Measurements from ENCODE around the gene GNG11. TPM values are rescaled to one million over a fixed set of nuclear protein-coding genes. Genes with fewer than 3 reads are reported as not detected.
"Not testable (repeated sequence)": the region's sequence is repeated elsewhere in the genome, so short reads cannot be mapped to it uniquely, and the experiment has no call there.

Gene GNG11
- total RNA-seq, 1 experiment from 2014 or later, result 7.0 TPM

DNA sequence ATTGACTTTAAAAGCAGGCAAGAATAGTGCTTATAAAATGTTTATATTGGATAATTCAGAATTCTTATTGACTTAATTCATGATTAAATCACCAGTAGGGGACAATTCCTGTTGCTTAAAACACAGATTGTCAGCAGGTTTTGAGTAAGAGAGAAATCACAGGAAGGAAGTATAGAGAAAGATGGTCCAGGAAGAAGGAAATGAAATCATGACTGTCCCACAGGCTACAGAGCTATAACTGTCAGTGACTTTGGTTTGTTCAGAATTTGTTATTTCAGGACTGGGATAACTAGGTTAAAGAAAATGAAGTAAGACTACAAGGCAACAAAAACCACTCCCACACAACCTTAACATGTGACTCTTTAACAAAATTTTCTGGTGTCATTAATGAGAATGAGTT, 8.3 kb upstream of the GNG11 start:
- DNase-seq (ENCODE audit: low read depth, low spot score), result no peak
- Histone ChIP-seq H3K27ac (ENCODE audit: low read length) (no peak overlapping the region), H3K36me3 (ENCODE audit: control insufficient read depth, insufficient read depth, low read length) (no peaks in the 10 kb centered on the region), H3K27me3 (ENCODE audit: control insufficient read depth, insufficient read depth, low read length) (no peaks in the 10 kb centered on the region), H3K4me3 (ENCODE audit: low read depth in 2 of 2, low read length in 2 of 2) (no peak overlapping the region), H3K9me3 (ENCODE audit: control insufficient read depth, insufficient read depth, low read depth, low read length) (no peaks in the 10 kb centered on the region), H3K4me1 (ENCODE audit: control insufficient read depth, insufficient read depth, low read length) (no peaks in the 10 kb centered on the region)
- intact Hi-C loops (cut with micrococcal nuclease; ENCODE audit: unreplicated experiment) (no loop called here), in situ Hi-C loops (cut with HindIII; ENCODE audit: low pct_unique_long_range_greater_than_20kb, low sequenced_read_pairs) (no loop called here)
- no peak for ATAC-seq
- CTCF ChIA-PET, result no interaction called here
- BruUV-seq (replicated peaks), result no TSS peak
- POLR2A ChIA-PET, result no interaction called here
- TF ChIP-seq POLR2AphosphoS5 (IDR thresholded peaks at IDR 0.05; ENCODE audit: low read depth, low read length) (no peak), SIN3A (IDR thresholded peaks at IDR 0.05; ENCODE audit: borderline replicate concordance, insufficient read depth, low read depth, low read length) (no peak), TCF7L2 (IDR thresholded peaks at IDR 0.05; ENCODE audit: low read depth, low read length) (no peak)
- TF ChIP-seq, protein P1, sequence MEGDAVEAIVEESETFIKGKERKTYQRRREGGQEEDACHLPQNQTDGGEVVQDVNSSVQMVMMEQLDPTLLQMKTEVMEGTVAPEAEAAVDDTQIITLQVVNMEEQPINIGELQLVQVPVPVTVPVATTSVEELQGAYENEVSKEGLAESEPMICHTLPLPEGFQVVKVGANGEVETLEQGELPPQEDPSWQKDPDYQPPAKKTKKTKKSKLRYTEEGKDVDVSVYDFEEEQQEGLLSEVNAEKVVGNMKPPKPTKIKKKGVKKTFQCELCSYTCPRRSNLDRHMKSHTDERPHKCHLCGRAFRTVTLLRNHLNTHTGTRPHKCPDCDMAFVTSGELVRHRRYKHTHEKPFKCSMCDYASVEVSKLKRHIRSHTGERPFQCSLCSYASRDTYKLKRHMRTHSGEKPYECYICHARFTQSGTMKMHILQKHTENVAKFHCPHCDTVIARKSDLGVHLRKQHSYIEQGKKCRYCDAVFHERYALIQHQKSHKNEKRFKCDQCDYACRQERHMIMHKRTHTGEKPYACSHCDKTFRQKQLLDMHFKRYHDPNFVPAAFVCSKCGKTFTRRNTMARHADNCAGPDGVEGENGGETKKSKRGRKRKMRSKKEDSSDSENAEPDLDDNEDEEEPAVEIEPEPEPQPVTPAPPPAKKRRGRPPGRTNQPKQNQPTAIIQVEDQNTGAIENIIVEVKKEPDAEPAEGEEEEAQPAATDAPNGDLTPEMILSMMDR (IDR thresholded peaks at IDR 0.05), result no peak

DNA sequence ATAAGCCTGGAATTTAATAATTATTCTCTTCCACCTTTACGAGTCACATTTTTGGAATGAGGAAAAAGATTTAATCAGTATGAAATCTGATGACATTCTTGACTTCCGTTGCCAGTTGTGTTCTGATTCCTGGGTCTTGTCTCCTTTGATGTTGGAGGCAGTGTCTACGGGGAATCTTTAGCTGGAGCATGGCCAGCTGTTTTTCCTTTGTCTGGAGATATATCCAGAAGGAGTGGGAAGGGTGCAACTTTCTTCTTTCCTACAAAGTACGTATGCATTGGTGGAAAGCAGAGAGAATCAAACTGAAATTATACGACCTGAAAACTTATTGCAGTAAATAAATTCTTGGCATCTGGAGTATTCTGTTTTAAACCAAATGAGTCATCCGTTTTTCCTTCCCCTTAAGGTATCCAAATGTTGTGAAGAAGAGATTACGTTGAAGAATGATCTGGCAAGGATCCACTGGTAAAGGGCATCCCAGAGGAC, 6.9 kb upstream of the GNG11 start:
- CTCF ChIA-PET, result no interaction called here
- H3K27ac ChIP-seq (ENCODE audit: low read length), result no peak overlapping the region
- in situ Hi-C loops (cut with HindIII; ENCODE audit: low pct_unique_long_range_greater_than_20kb, low sequenced_read_pairs) (no loop called here), intact Hi-C loops (cut with micrococcal nuclease; ENCODE audit: unreplicated experiment) (no loop called here)
- peak; percentile 64 for TF ChIP-seq TCF7L2 (IDR thresholded peaks at IDR 0.05; ENCODE audit: low read depth, low read length)
- TF ChIP-seq, protein P2, sequence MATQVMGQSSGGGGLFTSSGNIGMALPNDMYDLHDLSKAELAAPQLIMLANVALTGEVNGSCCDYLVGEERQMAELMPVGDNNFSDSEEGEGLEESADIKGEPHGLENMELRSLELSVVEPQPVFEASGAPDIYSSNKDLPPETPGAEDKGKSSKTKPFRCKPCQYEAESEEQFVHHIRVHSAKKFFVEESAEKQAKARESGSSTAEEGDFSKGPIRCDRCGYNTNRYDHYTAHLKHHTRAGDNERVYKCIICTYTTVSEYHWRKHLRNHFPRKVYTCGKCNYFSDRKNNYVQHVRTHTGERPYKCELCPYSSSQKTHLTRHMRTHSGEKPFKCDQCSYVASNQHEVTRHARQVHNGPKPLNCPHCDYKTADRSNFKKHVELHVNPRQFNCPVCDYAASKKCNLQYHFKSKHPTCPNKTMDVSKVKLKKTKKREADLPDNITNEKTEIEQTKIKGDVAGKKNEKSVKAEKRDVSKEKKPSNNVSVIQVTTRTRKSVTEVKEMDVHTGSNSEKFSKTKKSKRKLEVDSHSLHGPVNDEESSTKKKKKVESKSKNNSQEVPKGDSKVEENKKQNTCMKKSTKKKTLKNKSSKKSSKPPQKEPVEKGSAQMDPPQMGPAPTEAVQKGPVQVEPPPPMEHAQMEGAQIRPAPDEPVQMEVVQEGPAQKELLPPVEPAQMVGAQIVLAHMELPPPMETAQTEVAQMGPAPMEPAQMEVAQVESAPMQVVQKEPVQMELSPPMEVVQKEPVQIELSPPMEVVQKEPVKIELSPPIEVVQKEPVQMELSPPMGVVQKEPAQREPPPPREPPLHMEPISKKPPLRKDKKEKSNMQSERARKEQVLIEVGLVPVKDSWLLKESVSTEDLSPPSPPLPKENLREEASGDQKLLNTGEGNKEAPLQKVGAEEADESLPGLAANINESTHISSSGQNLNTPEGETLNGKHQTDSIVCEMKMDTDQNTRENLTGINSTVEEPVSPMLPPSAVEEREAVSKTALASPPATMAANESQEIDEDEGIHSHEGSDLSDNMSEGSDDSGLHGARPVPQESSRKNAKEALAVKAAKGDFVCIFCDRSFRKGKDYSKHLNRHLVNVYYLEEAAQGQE (IDR thresholded peaks at IDR 0.05; ENCODE audit: insufficient read depth in 1 of 2, low read depth in 2 of 2, low read length in 1 of 2), result no peak
- H3K4me3 ChIP-seq (ENCODE audit: low read depth in 2 of 2, low read length in 2 of 2), result no peak overlapping the region
- DNase-seq (ENCODE audit: low read depth, low spot score) (no peak), ATAC-seq (0 out of 2 replicates have a peak, but pooled peaks have one; percentile 45)
- BruUV-seq (replicated peaks), result no TSS peak
- H3K36me3 ChIP-seq (ENCODE audit: control insufficient read depth, insufficient read depth, low read length), result no peaks in the 10 kb centered on the region
- POLR2A ChIA-PET, result no interaction called here
- no peaks in the 10 kb centered on the region for H3K4me1 ChIP-seq (ENCODE audit: control insufficient read depth, insufficient read depth, low read length)
- no peaks in the 10 kb centered on the region for H3K27me3 ChIP-seq (ENCODE audit: control insufficient read depth, insufficient read depth, low read length)
- no peaks in the 10 kb centered on the region for H3K9me3 ChIP-seq (ENCODE audit: control insufficient read depth, insufficient read depth, low read depth, low read length)

DNA sequence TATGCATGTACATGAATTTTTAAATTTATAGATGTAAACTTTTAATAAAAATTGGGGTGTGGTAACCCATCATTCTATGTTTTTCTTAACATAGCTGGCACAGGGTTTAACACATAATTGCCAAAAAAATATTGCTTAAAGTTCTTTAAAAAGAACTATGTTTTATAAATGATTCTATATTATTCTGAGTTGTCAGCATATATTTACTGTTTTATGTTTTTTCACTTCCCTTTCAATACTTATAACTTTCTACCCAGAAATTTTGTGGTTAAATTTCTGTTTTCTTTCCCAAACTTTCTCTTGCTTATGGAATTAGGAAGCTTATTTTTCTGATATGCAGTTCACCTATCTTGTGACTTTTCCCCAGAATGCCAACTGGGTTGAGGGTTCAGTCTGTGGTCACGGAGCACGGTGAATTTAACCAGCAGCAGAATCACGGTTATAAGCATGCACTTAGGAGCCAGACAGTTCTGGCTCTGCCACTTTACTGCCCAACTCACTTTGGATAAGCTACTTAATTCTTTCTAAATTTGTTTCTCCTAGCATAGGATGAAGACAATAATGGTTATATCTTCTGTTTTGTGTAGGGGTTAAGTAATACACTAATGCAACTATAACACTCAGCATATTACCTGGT, 6.2 kb upstream of the GNG11 start:
- in situ Hi-C loops (cut with HindIII; ENCODE audit: low pct_unique_long_range_greater_than_20kb, low sequenced_read_pairs); POLR2A ChIA-PET; H3K4me3 ChIP-seq (ENCODE audit: low read depth in 2 of 2, low read length in 2 of 2); BruUV-seq (replicated peaks); H3K27me3 ChIP-seq (ENCODE audit: control insufficient read depth, insufficient read depth, low read length); DNase-seq (ENCODE audit: low read depth, low spot score); H3K9me3 ChIP-seq (ENCODE audit: control insufficient read depth, insufficient read depth, low read depth, low read length); H3K36me3 ChIP-seq (ENCODE audit: control insufficient read depth, insufficient read depth, low read length); CTCF ChIA-PET; H3K27ac ChIP-seq (ENCODE audit: low read length); intact Hi-C loops (cut with micrococcal nuclease; ENCODE audit: unreplicated experiment); H3K4me1 ChIP-seq (ENCODE audit: control insufficient read depth, insufficient read depth, low read length); ATAC-seq: not testable (repeated sequence)

DNA sequence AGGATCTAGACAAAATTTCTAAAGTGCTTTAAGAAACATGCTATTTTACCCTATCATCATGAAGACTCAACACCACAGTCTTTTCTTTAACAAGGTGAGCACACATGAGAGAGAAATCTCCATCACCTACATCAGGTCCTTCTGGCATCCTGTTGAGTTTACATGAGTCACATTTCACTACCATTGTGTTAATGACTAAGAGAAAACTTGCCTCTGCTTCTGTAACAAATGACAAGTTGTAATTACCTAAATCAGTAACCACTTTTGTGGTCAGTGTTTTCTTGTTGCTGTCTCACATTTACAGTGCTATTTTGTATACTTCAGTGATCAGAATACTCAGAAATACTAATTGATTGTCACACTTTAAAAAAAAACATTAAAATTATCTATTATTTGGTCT, 5.6 kb upstream of the GNG11 start:
- intact Hi-C loops (cut with micrococcal nuclease; ENCODE audit: unreplicated experiment); H3K4me1 ChIP-seq (ENCODE audit: control insufficient read depth, insufficient read depth, low read length); ATAC-seq; in situ Hi-C loops (cut with HindIII; ENCODE audit: low pct_unique_long_range_greater_than_20kb, low sequenced_read_pairs); CTCF ChIA-PET; H3K9me3 ChIP-seq (ENCODE audit: control insufficient read depth, insufficient read depth, low read depth, low read length); H3K27me3 ChIP-seq (ENCODE audit: control insufficient read depth, insufficient read depth, low read length); H3K36me3 ChIP-seq (ENCODE audit: control insufficient read depth, insufficient read depth, low read length); DNase-seq (ENCODE audit: low read depth, low spot score); H3K4me3 ChIP-seq (ENCODE audit: low read depth in 2 of 2, low read length in 2 of 2); BruUV-seq (replicated peaks); H3K27ac ChIP-seq (ENCODE audit: low read length); POLR2A ChIA-PET: not testable (repeated sequence)

DNA sequence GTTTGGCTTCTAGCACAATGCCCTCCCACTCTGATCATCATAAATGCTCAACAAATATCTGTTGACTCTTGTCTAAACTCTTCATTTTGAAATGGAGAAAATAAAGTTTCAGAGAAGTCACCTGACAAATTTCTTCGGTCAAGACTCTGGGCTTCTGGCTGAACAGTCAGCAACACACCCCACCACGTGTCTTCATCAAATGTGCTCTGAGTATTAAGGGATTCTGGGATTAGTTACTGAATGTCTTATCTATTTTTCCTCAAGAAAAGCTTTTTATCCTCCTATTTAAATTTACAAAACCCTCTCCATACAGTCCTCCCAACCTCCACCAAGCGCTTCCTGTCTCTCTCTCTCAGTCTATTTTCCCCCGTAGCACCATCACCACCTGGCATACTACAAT, 5.2 kb upstream of the GNG11 start:
- CTCF ChIA-PET; H3K36me3 ChIP-seq (ENCODE audit: control insufficient read depth, insufficient read depth, low read length); intact Hi-C loops (cut with micrococcal nuclease; ENCODE audit: unreplicated experiment); H3K4me3 ChIP-seq (ENCODE audit: low read depth in 2 of 2, low read length in 2 of 2); H3K27ac ChIP-seq (ENCODE audit: low read length); POLR2A ChIA-PET; ATAC-seq; H3K27me3 ChIP-seq (ENCODE audit: control insufficient read depth, insufficient read depth, low read length); H3K4me1 ChIP-seq (ENCODE audit: control insufficient read depth, insufficient read depth, low read length); DNase-seq (ENCODE audit: low read depth, low spot score); in situ Hi-C loops (cut with HindIII; ENCODE audit: low pct_unique_long_range_greater_than_20kb, low sequenced_read_pairs); BruUV-seq (replicated peaks); H3K9me3 ChIP-seq (ENCODE audit: control insufficient read depth, insufficient read depth, low read depth, low read length): not testable (repeated sequence)
